PC-9 (cell line): ENCODE data around the gene SDK1. TPM values are rescaled to one million over a fixed set of nuclear protein-coding genes. Genes with fewer than 3 reads are reported as not detected.

ENCODE experiments used
- BruUV-seq: library from RNA; stranded (reverse); fragments of 400-500 nt; replicated peaks from 2 replicates; lab custom pipeline; 2021; lab: Mats Ljungman, UMichigan
- CTCF ChIA-PET: fragments of 300-600 bp; sonication (Branson Sonifier 250); formaldehyde crosslinking; loops from one replicate; lab custom pipeline; 2022; ENCODE audit warnings: antibody characterized with exemption; lab: Charles Lee
- POLR2A ChIA-PET: fragments of 300-600 bp; sonication (Branson Sonifier 250); formaldehyde crosslinking; loops from one replicate; lab custom pipeline; 2022; ENCODE audit warnings: antibody characterized with exemption; ENCODE audit not compliant: unreplicated experiment; lab: Charles Lee
- DNase-seq, 2 experiments: peaks; one replicate each; pipeline versions ENCODE4 v3.0.0 to v3.0.0-alpha.2; 2015 to 2022; ENCODE audit warnings: mixed read lengths in 1 of 2
- H2AFZ ChIP-seq: fragments of 200-600 bp; sonication (generic); 2 replicates; pipeline ENCODE4 v1.8.1; 2017; ENCODE audit warnings: antibody characterized with exemption
- H3F3A ChIP-seq: fragments of 200-600 bp; sonication (generic); 2 replicates; pipeline ENCODE4 v1.8.1; 2017; ENCODE audit warnings: antibody characterized with exemption, mild to moderate bottlenecking, low read depth; ENCODE audit not compliant: insufficient read depth
- H3K27ac ChIP-seq: fragments of 200-600 bp; sonication (generic); 2 replicates; pipeline ENCODE4 v1.6.1; 2016; ENCODE audit warnings: mixed run types
- H3K27me3 ChIP-seq: fragments of 200-600 bp; sonication (generic); 2 replicates; pipeline ENCODE4 v1.6.1; 2016; ENCODE audit warnings: low read depth, mixed run types; ENCODE audit not compliant: insufficient read depth
- H3K36me3 ChIP-seq: fragments of 200-600 bp; sonication (generic); 2 replicates; pipeline ENCODE4 v1.6.1; 2016; ENCODE audit warnings: low read depth, mixed run types
- H3K4me1 ChIP-seq: fragments of 200-600 bp; sonication (generic); replicated peaks from 2 replicates; pipeline ENCODE4 v1.6.1; 2016; ENCODE audit warnings: mixed run types; ENCODE audit not compliant: insufficient read depth
- H3K4me2 ChIP-seq: fragments of 200-600 bp; sonication (generic); 2 replicates; pipeline ENCODE4 v1.6.1; 2017; ENCODE audit warnings: mixed run types
- H3K4me3 ChIP-seq: fragments of 200-600 bp; sonication (generic); 2 replicates; pipeline ENCODE4 v1.6.1; 2016; ENCODE audit warnings: mixed run types
- H3K79me2 ChIP-seq: fragments of 200-600 bp; sonication (generic); 2 replicates; pipeline ENCODE4 v1.6.1; 2017; ENCODE audit warnings: low read depth, mixed run types
- H3K9me2 ChIP-seq: fragments of 200-600 bp; sonication (generic); 2 replicates; pipeline ENCODE4 v1.8.1; 2017; ENCODE audit warnings: mild to moderate bottlenecking; ENCODE audit not compliant: insufficient read depth
- H3K9me3 ChIP-seq: fragments of 200-600 bp; sonication (generic); 2 replicates; pipeline ENCODE4 v1.8.1; 2016; ENCODE audit warnings: low read depth; ENCODE audit not compliant: insufficient read depth
- H4K20me1 ChIP-seq: fragments of 200-600 bp; sonication (generic); 2 replicates; pipeline ENCODE4 v1.8.1; 2017; ENCODE audit not compliant: insufficient read depth
- EZH2 ChIP-seq: fragments of 200-600 bp; sonication (generic); IDR thresholded peaks from 2 replicates; pipeline ENCODE4 v1.8.0; 2017; ENCODE audit warnings: antibody characterized with exemption, low read depth
- intact Hi-C: fragments of 100-400 bp; cut with micrococcal nuclease; formaldehyde crosslinking; loops from one replicate; pipeline ENCODE4 v1.10.0; 2022; ENCODE audit not compliant: unreplicated experiment
- total RNA-seq: library from RNA; stranded (reverse); gene quantifications from 2 replicates; pipeline ENCODE4 v1.2.3, GENCODE V29; 2021
- TF ChIP-seq, protein P1 (sequence below): fragments of 200-600 bp; sonication (generic); conservative IDR thresholded peaks from 2 replicates; pipeline ENCODE4 v1.6.1; 2017; ENCODE audit warnings: mixed run types, antibody characterized with exemption, mild to moderate bottlenecking, moderate library complexity

SDK1 gene
- total RNA-seq, 1 experiment from 2014 or later, result not detected

DNA sequence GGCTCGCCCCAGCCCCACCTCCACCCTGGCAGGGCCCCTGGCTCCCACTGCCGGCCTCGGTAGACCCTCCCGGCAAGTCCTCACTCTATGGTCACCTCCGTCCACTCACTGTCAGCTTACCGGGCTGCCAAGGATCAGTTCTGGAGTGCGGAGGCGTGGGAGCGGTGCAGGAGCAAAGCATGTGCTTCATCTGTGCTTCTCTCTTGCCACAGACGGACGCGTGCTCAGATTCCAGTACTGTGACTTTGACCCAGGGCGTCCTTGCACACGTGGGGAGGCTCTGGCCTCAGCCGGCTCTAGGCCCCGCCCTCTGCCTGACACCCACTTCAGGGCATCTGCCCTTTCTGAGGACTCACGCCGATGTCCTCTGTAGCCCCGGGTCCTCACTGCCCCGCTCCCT lies 833.6 kb downstream of the SDK1 start:
- CTCF ChIA-PET, result no interaction called here
- no peak for TF ChIP-seq EZH2
- TF ChIP-seq, protein P1, sequence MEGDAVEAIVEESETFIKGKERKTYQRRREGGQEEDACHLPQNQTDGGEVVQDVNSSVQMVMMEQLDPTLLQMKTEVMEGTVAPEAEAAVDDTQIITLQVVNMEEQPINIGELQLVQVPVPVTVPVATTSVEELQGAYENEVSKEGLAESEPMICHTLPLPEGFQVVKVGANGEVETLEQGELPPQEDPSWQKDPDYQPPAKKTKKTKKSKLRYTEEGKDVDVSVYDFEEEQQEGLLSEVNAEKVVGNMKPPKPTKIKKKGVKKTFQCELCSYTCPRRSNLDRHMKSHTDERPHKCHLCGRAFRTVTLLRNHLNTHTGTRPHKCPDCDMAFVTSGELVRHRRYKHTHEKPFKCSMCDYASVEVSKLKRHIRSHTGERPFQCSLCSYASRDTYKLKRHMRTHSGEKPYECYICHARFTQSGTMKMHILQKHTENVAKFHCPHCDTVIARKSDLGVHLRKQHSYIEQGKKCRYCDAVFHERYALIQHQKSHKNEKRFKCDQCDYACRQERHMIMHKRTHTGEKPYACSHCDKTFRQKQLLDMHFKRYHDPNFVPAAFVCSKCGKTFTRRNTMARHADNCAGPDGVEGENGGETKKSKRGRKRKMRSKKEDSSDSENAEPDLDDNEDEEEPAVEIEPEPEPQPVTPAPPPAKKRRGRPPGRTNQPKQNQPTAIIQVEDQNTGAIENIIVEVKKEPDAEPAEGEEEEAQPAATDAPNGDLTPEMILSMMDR, result no peak

DNA sequence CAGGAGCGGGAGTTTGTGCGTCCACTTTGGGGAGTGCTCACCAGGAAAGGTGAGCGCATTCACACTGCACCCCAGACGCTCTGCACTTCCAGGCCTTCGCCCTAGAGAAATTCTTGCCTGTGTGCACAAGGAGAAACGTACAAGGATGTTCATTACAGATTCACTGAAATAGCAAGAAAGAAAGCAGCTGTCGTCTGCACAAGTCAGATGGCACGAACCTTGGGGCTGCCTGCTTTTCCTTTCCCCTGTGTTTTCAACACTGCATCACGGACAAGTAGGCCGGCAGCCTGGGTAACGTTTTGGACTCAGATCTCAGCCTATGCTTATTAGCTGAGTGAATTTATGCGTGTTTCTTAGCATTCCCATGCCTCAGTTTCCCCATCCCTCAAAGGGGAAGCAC lies 834.2 kb downstream of the SDK1 start:
- ChIA-PET CTCF (no interaction called here), POLR2A (no interaction called here)
- H4K20me1 ChIP-seq, result no peaks in the 10 kb centered on the region
- 0 out of 2 replicates have a peak, but pooled peaks cover 4% of the 10 kb centered on the region for H3K9me3 ChIP-seq
- TF ChIP-seq EZH2, result no peak
- TF ChIP-seq, protein P1, result no peak
- H3K4me1 ChIP-seq, result no peaks in the 10 kb centered on the region
- no peaks in the 10 kb centered on the region for H3F3A ChIP-seq
- no peak for DNase-seq
- no TSS peak for BruUV-seq
- no peaks in the 10 kb centered on the region for H3K79me2 ChIP-seq
- no peaks in the 10 kb centered on the region for H3K9me2 ChIP-seq
- intact Hi-C loops, result no loop called here
- H3K4me3 ChIP-seq, result no peak overlapping the region
- H3K36me3 ChIP-seq, result no peaks in the 10 kb centered on the region
- peaks cover 95% of the 10 kb centered on the region for H3K27me3 ChIP-seq
- no peak overlapping the region for H3K27ac ChIP-seq
- H3K4me2 ChIP-seq, result no peak overlapping the region
- H2AFZ ChIP-seq, result no peak overlapping the region

More for the DNA sequence above, 833.6 kb downstream of the SDK1 start:
- intact Hi-C loops, result no loop called here
- H3K36me3 ChIP-seq, result no peaks in the 10 kb centered on the region
- 0 out of 2 replicates have a peak, but pooled peaks cover 4% of the 10 kb centered on the region for H3K9me3 ChIP-seq
- H3K9me2 ChIP-seq, result no peaks in the 10 kb centered on the region
- no peak overlapping the region for H3K4me3 ChIP-seq
- no peak overlapping the region for H3K4me2 ChIP-seq
- no TSS peak for BruUV-seq
- no peaks in the 10 kb centered on the region for H3F3A ChIP-seq
- no peaks in the 10 kb centered on the region for H3K79me2 ChIP-seq
- peaks cover 95% of the 10 kb centered on the region for H3K27me3 ChIP-seq
- H2AFZ ChIP-seq, result no peak overlapping the region
- no peak for DNase-seq
- no peak overlapping the region for H3K27ac ChIP-seq
- no peaks in the 10 kb centered on the region for H4K20me1 ChIP-seq
- POLR2A ChIA-PET, result no interaction called here
- H3K4me1 ChIP-seq, result no peaks in the 10 kb centered on the region

DNA sequence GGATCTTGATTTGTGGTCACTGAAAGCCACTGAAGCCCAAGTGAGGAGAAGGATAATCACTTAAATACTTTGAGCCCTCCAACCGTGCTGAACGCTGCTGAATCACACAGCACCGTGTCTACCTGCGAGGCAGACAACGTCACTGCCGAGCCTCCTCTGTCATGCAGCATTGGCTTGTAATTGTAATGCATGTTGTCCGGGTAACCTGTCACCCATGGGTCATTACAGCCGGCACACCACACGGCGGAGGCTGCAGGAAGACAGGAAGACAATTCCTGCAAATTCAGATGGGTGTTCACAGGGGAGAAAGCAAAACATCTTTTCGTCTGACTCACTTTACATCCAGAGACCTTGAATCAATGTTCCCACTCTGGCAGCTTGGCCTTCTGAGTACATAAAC lies 835.0 kb downstream of the SDK1 start:
- no peaks in the 10 kb centered on the region for H3F3A ChIP-seq
- CTCF ChIA-PET, result no interaction called here

More for the DNA sequence above, 835.0 kb downstream of the SDK1 start:
- peaks cover 95% of the 10 kb centered on the region for H3K27me3 ChIP-seq
- intact Hi-C loops, result no loop called here
- BruUV-seq, result no TSS peak
- no peak overlapping the region for H3K27ac ChIP-seq
- 0 out of 2 replicates have a peak, but pooled peaks cover 4% of the 10 kb centered on the region for H3K9me3 ChIP-seq
- no peaks in the 10 kb centered on the region for H4K20me1 ChIP-seq
- no peak for DNase-seq
- no peaks in the 10 kb centered on the region for H3K36me3 ChIP-seq
- H3K4me2 ChIP-seq, result no peak overlapping the region
- no peaks in the 10 kb centered on the region for H3K79me2 ChIP-seq
- TF ChIP-seq EZH2, result no peak
- TF ChIP-seq, protein P1, result no peak
- no peak overlapping the region for H2AFZ ChIP-seq
- no peaks in the 10 kb centered on the region for H3K9me2 ChIP-seq
- POLR2A ChIA-PET, result no interaction called here
- no peak overlapping the region for H3K4me3 ChIP-seq
- no peaks in the 10 kb centered on the region for H3K4me1 ChIP-seq
